Breast epithelium (tissue), 4 donors: ENCODE measurements around the gene CDR2. TPM values are rescaled to one million over a fixed set of nuclear protein-coding genes. Genes with fewer than 3 reads are reported as not detected.
A peak's percentile ranks its signal among the peaks of the same experiment; 100 is the strongest.
"Not testable (repeated sequence)": the region's sequence is repeated elsewhere in the genome, so short reads cannot be mapped to it uniquely, and the experiment has no call there.

Experiments used
- DNase-seq, 2 donors: peaks; one replicate each; pipeline ENCODE4 v3.0.0-alpha.2; 2019; ENCODE audit warnings: low spot score in 2 of 2
- H3K27ac ChIP-seq, 2 donors: fragments of 200-600 bp; sonication (generic) in 1 of 2; one replicate each; pipeline ENCODE4 v1.5.1; 2016 to 2019; ENCODE audit warnings: mild to moderate bottlenecking in 1 of 2
- H3K27me3 ChIP-seq, 2 donors: fragments of 200-600 bp; sonication (generic) in 1 of 2; one replicate each; pipeline versions ENCODE4 v1.5.1 to v1.6.0; 2017 to 2019; ENCODE audit warnings: control low read depth in 1 of 2, mild to moderate bottlenecking in 1 of 2
- H3K36me3 ChIP-seq: fragments of 200-600 bp; one replicate; pipeline ENCODE4 v1.5.1; 2019
- H3K4me1 ChIP-seq, 2 donors: fragments of 200-600 bp; sonication (generic); one replicate each; pipeline ENCODE4 v1.5.1; 2016 to 2019; ENCODE audit warnings: control low read depth in 1 of 2
- H3K4me3 ChIP-seq, 3 donors: fragments of 200-600 bp; sonication (generic); 1 replicate in 2 of 3; 2 replicates in 1 of 3; pipeline ENCODE4 v1.5.1; 2016 to 2019; ENCODE audit warnings: mild to moderate bottlenecking in 3 of 3, moderate library complexity in 2 of 3
- H3K9me3 ChIP-seq, 2 donors: fragments of 200-600 bp; sonication (generic) in 1 of 2; one replicate each; pipeline ENCODE4 v1.5.1; 2016 to 2019; ENCODE audit warnings: control low read depth in 1 of 2
- CTCF ChIP-seq, 3 donors: fragments of 450-650 bp; IDR thresholded peaks; one replicate each; pipeline ENCODE4 v1.5.1; 2016 to 2017; ENCODE audit warnings: antibody characterized with exemption in 3 of 3, mild to moderate bottlenecking in 3 of 3, moderate library complexity in 3 of 3
- POLR2A ChIP-seq: fragments of 450-650 bp; IDR thresholded peaks from one replicate; pipeline ENCODE4 v1.6.1; 2016; ENCODE audit warnings: antibody characterized with exemption, mild to moderate bottlenecking, moderate library complexity
- POLR2AphosphoS5 ChIP-seq, 3 donors: sonication (generic); formaldehyde crosslinking; IDR thresholded peaks; one replicate each; pipeline ENCODE4 v1.6.1; 2017; ENCODE audit warnings: antibody characterized with exemption in 3 of 3
- intact Hi-C: fragments of 100-400 bp; cut with DNase I; formaldehyde crosslinking; loops from one replicate; pipeline ENCODE4 v1.15.1; 2023; ENCODE audit warnings: low total_unique reads
- total RNA-seq, 3 donors: library from RNA; depleted of rRNA; stranded (reverse); fragments of >200 nt; gene quantifications; one replicate each; pipeline ENCODE4 v1.1.0, GENCODE V29; 2016

The CDR2 gene
- total RNA-seq, 3 donors from 2014 or later = 20.2 to 37.5 (median 26.9) TPM

- no peak for DNase-seq
- Histone ChIP-seq H3K27me3 (no peaks in the 10 kb centered on the region), H3K4me1 (no peaks in the 10 kb centered on the region), H3K9me3 (no peaks in the 10 kb centered on the region), H3K4me3 (no peak overlapping the region), H3K36me3 (no peaks in the 10 kb centered on the region), H3K27ac (no peak overlapping the region)
- TF ChIP-seq POLR2A (no peak), POLR2AphosphoS5 (IDR thresholded peaks at IDR 0.05) (no peak), CTCF (IDR thresholded peaks at IDR 0.05) (no peak)
- intact Hi-C loops = no loop called here
Measured at GRCh38 chr16:22352723-22353122, 21.7 kb downstream of the CDR2 start.

- no peaks in the 10 kb centered on the region for H3K36me3 ChIP-seq
- H3K27me3 ChIP-seq = no peaks in the 10 kb centered on the region
- TF ChIP-seq CTCF (IDR thresholded peaks at IDR 0.05) (no peak), POLR2A (no peak), POLR2AphosphoS5 (IDR thresholded peaks at IDR 0.05) (no peak)
- no peak overlapping the region for H3K27ac ChIP-seq
- no peak for DNase-seq
- intact Hi-C loops = no loop called here
- H3K9me3 ChIP-seq = no peaks in the 10 kb centered on the region
- no peak overlapping the region for H3K4me3 ChIP-seq
- H3K4me1 ChIP-seq = no peaks in the 10 kb centered on the region
Measured at GRCh38 chr16:22352140-22352539, 22.3 kb downstream of the CDR2 start.

GRCh38 chr16:22351017-22351416 is 23.4 kb downstream of the CDR2 start:
- H3K36me3 ChIP-seq, intact Hi-C loops, H3K9me3 ChIP-seq, H3K4me1 ChIP-seq, H3K27ac ChIP-seq, H3K4me3 ChIP-seq, H3K27me3 ChIP-seq, DNase-seq: not testable (repeated sequence)

GRCh38 chr16:22348291-22348690 is 26.1 kb downstream of the CDR2 start:
- H3K27ac ChIP-seq = peak overlapping the region; percentile 52 to 70
- intact Hi-C loops = loop anchor here (10.0 kb wide), 1 partner anchor 307 kb away; no protein-coding TSS in a partner anchor
- TF ChIP-seq POLR2A = no peak
- no peak for TF ChIP-seq POLR2AphosphoS5 (IDR thresholded peaks at IDR 0.05)
- no peak for TF ChIP-seq CTCF (IDR thresholded peaks at IDR 0.05)
- H3K9me3 ChIP-seq = no peaks in the 10 kb centered on the region
- H3K27me3 ChIP-seq = no peaks in the 10 kb centered on the region
- no peak overlapping the region for H3K4me3 ChIP-seq
- no peaks in the 10 kb centered on the region for H3K36me3 ChIP-seq
- H3K4me1 ChIP-seq = no peaks in the 10 kb centered on the region
- DNase-seq = peak in 1 of 2 donors; percentile 44

GRCh38 chr16:22347100-22347820 is 27.2 kb downstream of the CDR2 start:
- H3K4me1 ChIP-seq = no peaks in the 10 kb centered on the region
- intact Hi-C loops = loop anchor here (10.0 kb wide), 1 partner anchor 308 kb away; no protein-coding TSS in a partner anchor
- H3K36me3 ChIP-seq = no peaks in the 10 kb centered on the region
- H3K4me3 ChIP-seq = no peak overlapping the region
- DNase-seq = no peak
- H3K9me3 ChIP-seq = no peaks in the 10 kb centered on the region
- H3K27ac ChIP-seq = peak overlapping the region; percentile 29 to 62
- H3K27me3 ChIP-seq = no peaks in the 10 kb centered on the region
- no peak for TF ChIP-seq CTCF (IDR thresholded peaks at IDR 0.05)
- no peak for TF ChIP-seq POLR2AphosphoS5 (IDR thresholded peaks at IDR 0.05)
- no peak for TF ChIP-seq POLR2A
